ENCODE results near the gene DHCR24. TPM values are rescaled to one million over a fixed set of nuclear protein-coding genes. Genes with fewer than 3 reads are reported as not detected.
"Not testable (repeated sequence)": the region's sequence is repeated elsewhere in the genome, so short reads cannot be mapped to it uniquely, and the experiment has no call there.

The DHCR24 gene
- total RNA-seq, 2 donors from 2014 or later = 13.4 to 20.4 TPM

DNA sequence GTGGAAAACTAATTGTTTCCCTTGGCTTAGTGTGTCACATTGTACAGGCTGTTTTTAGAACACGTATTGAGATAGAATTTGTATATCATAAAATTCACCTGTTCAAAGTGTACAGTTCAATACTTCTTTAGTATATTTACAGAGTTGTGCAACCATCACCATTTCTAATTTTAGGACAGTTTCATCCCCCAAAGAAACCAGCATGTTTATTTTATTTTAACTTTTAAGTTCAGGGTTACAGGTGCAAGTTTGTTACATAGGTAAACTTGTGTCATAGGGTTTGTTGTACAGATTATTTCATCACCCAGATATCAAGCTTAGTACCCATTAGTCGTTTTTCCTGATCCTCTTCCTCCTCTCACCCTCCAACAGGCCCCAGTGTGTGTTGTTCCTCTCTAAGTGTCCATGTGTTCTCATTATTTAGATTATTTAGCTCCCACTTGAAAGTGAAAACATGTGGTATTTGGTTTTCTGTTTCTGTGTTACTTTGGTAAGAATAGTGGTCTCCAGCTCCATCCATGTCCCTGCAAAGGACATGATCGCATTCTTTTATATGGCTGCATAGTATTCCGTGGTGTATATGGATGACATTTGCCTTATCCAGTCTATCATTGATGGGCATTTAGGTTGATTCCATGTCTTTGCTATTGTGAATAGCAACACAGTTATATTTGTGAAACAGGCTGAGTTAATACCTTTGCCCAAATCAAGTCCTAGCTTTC lies 35.2 kb upstream of the DHCR24 start:
- peak overlapping the region; percentile 42 to 77 for H3K27ac ChIP-seq

DNA sequence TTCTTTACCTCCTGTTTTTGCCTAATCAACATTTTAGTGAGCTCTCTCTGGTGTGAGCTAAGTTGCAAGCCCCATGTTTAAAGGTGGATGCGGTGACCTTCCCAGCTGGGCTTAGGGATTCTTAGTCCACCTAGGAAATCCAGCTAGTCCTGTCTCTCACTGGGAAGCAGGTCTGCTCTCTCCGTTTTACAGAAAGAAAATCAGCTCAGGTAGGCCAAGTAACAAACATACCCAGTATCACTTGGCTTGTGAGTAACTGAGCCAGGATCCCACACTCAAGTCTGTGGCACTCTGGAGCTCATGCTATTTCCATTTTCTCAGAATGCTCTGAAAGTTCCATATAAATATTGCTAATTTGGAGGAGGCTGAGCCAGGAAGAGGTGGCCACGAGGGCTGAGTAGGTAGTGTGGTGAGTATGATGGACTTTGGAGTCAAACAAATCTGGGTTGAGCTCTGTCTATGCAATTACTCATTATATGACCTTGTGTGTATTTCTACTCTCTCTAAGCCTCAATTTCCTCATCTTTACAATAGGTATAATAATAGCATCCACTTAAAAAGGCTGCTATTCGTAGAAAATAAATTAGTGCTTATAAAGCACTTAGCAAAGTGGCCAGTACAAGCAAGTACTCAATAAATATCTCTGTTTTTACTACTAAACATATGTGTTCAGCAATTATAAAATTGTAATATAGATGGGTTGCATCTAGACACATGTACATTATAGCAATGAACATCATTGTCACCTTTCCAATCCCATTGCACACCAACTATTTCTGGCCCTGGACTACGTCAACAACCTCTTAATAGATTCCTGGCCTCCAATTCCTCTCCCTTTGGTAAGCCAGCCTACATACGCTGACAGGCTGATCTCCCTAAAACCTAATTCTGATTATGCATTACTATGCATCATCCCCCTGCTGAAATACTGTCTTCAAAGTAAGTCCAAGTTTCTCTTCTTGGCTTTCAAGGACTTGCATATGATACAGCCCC lies 32.7 kb upstream of the DHCR24 start:
- Histone ChIP-seq H3K36me3 (no peaks in the 10 kb centered on the region), H3K9me3 (no peaks in the 10 kb centered on the region), H3K4me3 (no peak overlapping the region), H3K27me3 (no peaks in the 10 kb centered on the region), H3K27ac (no peak overlapping the region), H3K4me1 (peaks cover 0 to 7% of the 10 kb centered on the region in 2 donors)
- no peak for DNase-seq (ENCODE audit: low spot score)
- TF ChIP-seq, protein P1, sequence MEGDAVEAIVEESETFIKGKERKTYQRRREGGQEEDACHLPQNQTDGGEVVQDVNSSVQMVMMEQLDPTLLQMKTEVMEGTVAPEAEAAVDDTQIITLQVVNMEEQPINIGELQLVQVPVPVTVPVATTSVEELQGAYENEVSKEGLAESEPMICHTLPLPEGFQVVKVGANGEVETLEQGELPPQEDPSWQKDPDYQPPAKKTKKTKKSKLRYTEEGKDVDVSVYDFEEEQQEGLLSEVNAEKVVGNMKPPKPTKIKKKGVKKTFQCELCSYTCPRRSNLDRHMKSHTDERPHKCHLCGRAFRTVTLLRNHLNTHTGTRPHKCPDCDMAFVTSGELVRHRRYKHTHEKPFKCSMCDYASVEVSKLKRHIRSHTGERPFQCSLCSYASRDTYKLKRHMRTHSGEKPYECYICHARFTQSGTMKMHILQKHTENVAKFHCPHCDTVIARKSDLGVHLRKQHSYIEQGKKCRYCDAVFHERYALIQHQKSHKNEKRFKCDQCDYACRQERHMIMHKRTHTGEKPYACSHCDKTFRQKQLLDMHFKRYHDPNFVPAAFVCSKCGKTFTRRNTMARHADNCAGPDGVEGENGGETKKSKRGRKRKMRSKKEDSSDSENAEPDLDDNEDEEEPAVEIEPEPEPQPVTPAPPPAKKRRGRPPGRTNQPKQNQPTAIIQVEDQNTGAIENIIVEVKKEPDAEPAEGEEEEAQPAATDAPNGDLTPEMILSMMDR (IDR thresholded peaks at IDR 0.05) = no peak

More for the DNA sequence above, 35.2 kb upstream of the DHCR24 start:
- no peak for DNase-seq (ENCODE audit: low spot score)
- no peaks in the 10 kb centered on the region for H3K36me3 ChIP-seq
- peaks cover 0 to 13% of the 10 kb centered on the region in 2 donors for H3K4me1 ChIP-seq
- no peaks in the 10 kb centered on the region for H3K9me3 ChIP-seq
- H3K27me3 ChIP-seq = no peaks in the 10 kb centered on the region
- no peak overlapping the region for H3K4me3 ChIP-seq
- TF ChIP-seq, protein P1 (IDR thresholded peaks at IDR 0.05) = no peak

DNA sequence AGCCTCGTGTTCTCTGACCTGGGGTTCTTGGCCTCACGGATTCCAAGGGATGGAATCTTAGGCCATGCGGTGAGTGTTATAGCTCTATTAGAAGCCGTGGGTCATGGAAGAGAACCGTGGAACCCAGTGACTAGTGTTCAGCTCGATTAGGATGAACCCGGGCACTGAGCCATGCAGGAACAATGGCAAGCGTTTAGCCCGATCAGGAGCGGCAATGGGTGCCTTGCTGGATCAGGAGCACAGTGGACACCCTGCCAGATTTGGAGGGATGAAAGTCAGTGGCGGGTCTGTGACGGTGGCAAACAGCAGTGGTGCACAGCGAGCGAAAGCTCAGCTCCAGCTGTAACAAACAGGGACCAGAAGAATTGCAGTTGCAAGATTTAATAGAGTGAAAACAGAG lies 24.1 kb upstream of the DHCR24 start:
- not testable (repeated sequence) for H3K27me3 ChIP-seq; H3K4me3 ChIP-seq; H3K9me3 ChIP-seq; H3K36me3 ChIP-seq; H3K4me1 ChIP-seq; DNase-seq (ENCODE audit: low spot score); H3K27ac ChIP-seq

GRCh38 chr1:54906586-54906985 lies 19.6 kb upstream of the DHCR24 start:
- H3K36me3 ChIP-seq = no peaks in the 10 kb centered on the region
- TF ChIP-seq, protein P1 (IDR thresholded peaks at IDR 0.05) = no peak
- H3K4me1 ChIP-seq = no peaks in the 10 kb centered on the region
- H3K27ac ChIP-seq = no peak overlapping the region
- DNase-seq (ENCODE audit: low spot score) = no peak
- H3K9me3 ChIP-seq = no peaks in the 10 kb centered on the region
- H3K4me3 ChIP-seq = no peak overlapping the region
- no peaks in the 10 kb centered on the region for H3K27me3 ChIP-seq

DNA sequence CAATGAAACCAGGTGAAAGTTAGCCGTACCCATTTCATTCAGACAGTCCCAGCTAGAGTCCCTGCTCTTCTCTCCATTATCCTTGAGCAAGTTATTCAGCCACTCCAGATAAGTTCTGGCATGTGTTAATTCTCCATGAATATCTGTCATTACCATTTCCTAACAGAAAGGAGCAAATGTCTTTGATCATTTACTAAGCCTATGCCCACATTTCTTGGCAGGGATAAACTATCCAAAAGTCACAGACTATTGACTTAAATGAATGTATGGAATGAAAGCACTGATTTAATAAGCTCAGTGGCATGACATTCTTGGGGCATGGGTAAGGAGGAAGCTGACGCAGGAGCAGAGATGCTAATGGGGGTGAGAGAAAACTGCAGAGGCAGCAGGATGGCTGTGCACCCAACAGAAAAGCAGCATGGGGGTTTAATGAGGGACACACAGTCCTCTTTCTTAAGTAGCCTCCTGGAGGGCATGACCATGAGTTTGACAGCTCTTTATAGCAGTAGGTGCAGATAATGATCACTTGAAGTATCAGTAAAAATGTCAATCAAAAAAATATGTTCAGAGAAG lies 17.6 kb upstream of the DHCR24 start:
- DNase-seq (ENCODE audit: low spot score) = no peak
- no peaks in the 10 kb centered on the region for H3K4me1 ChIP-seq

More for the DNA sequence above, 17.6 kb upstream of the DHCR24 start:
- Histone ChIP-seq H3K27me3 (no peaks in the 10 kb centered on the region), H3K4me3 (no peak overlapping the region), H3K9me3 (no peaks in the 10 kb centered on the region), H3K27ac (no peak overlapping the region), H3K36me3 (no peaks in the 10 kb centered on the region)
- TF ChIP-seq, protein P1 (IDR thresholded peaks at IDR 0.05) = no peak

All from right atrium auricular region (tissue), 2 donors.